Testis (tissue), 3 donors: ENCODE results near the gene BMP5. TPM values are rescaled to one million over a fixed set of nuclear protein-coding genes. Genes with fewer than 3 reads are reported as not detected.

Experiments used
- DNase-seq: peaks from one replicate; pipeline ENCODE4 v3.0.0-alpha.2; 2019
- H3K27ac ChIP-seq, 2 donors: fragments of 200-600 bp; sonication (generic); one replicate each; pipeline ENCODE4 v1.5.1; 2019
- H3K27me3 ChIP-seq: fragments of 200-600 bp; sonication (generic); one replicate; pipeline ENCODE4 v1.5.1; 2019
- H3K36me3 ChIP-seq: fragments of 200-600 bp; sonication (generic); one replicate; pipeline ENCODE4 v1.5.1; 2017; ENCODE audit warnings: low read depth; ENCODE audit errors: missing control alignments
- H3K4me1 ChIP-seq: fragments of 200-600 bp; sonication (generic); one replicate; pipeline ENCODE4 v1.5.1; 2019
- H3K4me3 ChIP-seq, 2 donors: fragments of 200-600 bp; sonication (generic); one replicate each; pipeline ENCODE4 v1.5.1; 2017 to 2019
- H3K9me3 ChIP-seq: fragments of 200-600 bp; sonication (generic); one replicate; pipeline ENCODE4 v1.5.1; 2017
- CTCF ChIP-seq, 3 experiments: fragments of 450-650 bp in 2 of 3; fragments of 200-600 bp in 1 of 3; sonication (generic) in 1 of 3; IDR thresholded peaks; one replicate each; pipeline ENCODE4 v1.5.1; 2016 to 2019; ENCODE audit warnings: antibody characterized with exemption in 3 of 3, mild to moderate bottlenecking in 2 of 3, moderate library complexity in 1 of 3
- POLR2A ChIP-seq: fragments of 450-650 bp; IDR thresholded peaks from one replicate; pipeline ENCODE4 v1.6.1; 2017; ENCODE audit warnings: antibody characterized with exemption, mild to moderate bottlenecking, moderate library complexity
- WGBS, 2 donors: methylation state at CpG; one replicate each; pipeline ENCODE4 v1.1.5; 2018; 5-methylcytosine and 5-hydroxymethylcytosine counted together
- intact Hi-C: fragments of 100-400 bp; cut with DNase I; formaldehyde crosslinking; loops from one replicate; pipeline ENCODE4 v1.15.1; 2023; ENCODE audit warnings: low total_unique reads
- polyA plus RNA-seq: library from polyadenylated mRNA; stranded (reverse); fragments of 350-450 nt; fragmentation: Illumina TruSeq; extraction: RNeasy Lipid Tissue Mini Kit (QIAGEN cat#74804); gene quantifications from one replicate; pipeline ENCODE4 v1.2.3, GENCODE V29; 2014; ENCODE audit warnings: low read depth, low replicate concordance; ENCODE audit not compliant: insufficient read depth
- total RNA-seq, 2 donors: library from RNA; depleted of rRNA; stranded (reverse); fragments of >200 nt; gene quantifications; one replicate each; pipeline ENCODE4 v1.2.3, GENCODE V29; 2016

The BMP5 gene
- total and polyA plus RNA-seq, 3 donors from 2014 or later = 0.06 to 0.12 TPM; not detected in 1

DNA sequence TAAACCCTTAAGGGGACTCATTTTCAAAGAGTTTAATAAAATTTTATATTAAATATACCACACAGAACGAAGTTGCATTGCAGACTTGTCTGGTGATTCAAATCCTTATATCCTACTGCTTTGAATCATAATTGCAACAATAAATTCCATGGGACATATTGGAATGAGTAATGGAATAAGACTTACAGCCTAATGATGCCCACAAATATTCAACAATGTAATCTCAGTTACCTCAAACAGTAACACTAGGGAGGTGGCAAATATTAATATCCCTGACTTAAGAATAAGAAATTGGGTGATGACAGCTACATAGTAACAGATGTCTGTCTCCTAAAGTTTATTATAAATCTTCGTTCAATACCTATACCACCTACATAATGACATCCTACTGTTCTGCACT, 52.6 kb downstream of the BMP5 start:
- DNase-seq = no peak
- H3K9me3 ChIP-seq = no peaks in the 10 kb centered on the region
- intact Hi-C loops = no loop called here
- no peak for TF ChIP-seq CTCF (IDR thresholded peaks at IDR 0.05)
- TF ChIP-seq POLR2A = no peak
- H3K4me1 ChIP-seq = no peaks in the 10 kb centered on the region
- no peaks in the 10 kb centered on the region for H3K27me3 ChIP-seq
- H3K36me3 ChIP-seq = no peaks in the 10 kb centered on the region
- no peak overlapping the region for H3K4me3 ChIP-seq
- 82 to 91% methylated on average over 2 of the region's 2 CpGs for WGBS, 2 donors
- no peak overlapping the region for H3K27ac ChIP-seq

DNA sequence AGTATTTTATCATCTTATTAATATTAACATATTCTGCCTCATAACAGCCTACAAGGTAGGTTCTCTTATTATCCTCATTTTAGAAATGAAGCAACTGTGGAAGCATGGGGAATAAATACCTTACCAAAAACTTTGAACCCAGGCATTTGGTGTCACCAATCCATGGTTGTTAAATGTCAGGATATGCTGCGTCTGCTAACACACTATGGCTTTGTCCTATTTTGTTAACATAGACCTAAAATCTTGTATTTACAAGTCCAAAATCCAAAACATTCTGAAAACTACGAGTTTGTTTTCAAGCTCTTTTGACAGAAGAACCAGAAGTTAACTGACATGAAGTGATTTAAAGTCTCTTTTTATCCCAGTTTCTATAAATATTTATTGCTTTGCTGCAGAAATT, 53.4 kb downstream of the BMP5 start:
- intact Hi-C loops = no loop called here

DNA sequence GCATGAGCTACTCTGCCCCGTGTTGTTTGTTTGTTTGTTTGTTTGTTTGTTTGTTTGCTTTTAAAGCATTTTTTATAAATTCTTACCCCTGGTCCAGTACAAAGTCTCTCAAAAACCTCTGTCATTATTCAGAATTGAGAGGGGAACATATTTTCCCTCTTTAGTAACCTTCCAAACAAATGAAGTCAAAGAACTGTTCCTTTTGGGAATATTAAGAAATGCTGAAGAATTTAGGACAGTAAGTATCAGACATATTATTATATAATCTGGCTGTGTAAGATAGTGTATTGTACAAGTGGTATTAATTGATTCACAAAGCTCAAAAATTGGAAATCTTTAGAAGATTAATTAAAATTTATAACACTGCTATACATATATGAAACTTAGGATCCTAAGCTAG, 54.7 kb downstream of the BMP5 start:
- TF ChIP-seq POLR2A (no peak), CTCF (IDR thresholded peaks at IDR 0.05) (no peak)
- intact Hi-C loops = no loop called here
- no peak for DNase-seq
- H3K4me1 ChIP-seq = no peaks in the 10 kb centered on the region
- no peaks in the 10 kb centered on the region for H3K36me3 ChIP-seq
- no peaks in the 10 kb centered on the region for H3K9me3 ChIP-seq
- no peak overlapping the region for H3K4me3 ChIP-seq
- no peak overlapping the region for H3K27ac ChIP-seq
- no peaks in the 10 kb centered on the region for H3K27me3 ChIP-seq
- WGBS, 2 donors = 78 to 86% methylated on average over 1 of the region's 1 CpG

More for the DNA sequence above, 53.4 kb downstream of the BMP5 start:
- H3K9me3 ChIP-seq = no peaks in the 10 kb centered on the region
- H3K4me1 ChIP-seq = no peaks in the 10 kb centered on the region
- 89 to 90% methylated on average over 2 of the region's 2 CpGs for WGBS, 2 donors
- H3K36me3 ChIP-seq = no peaks in the 10 kb centered on the region
- no peak overlapping the region for H3K27ac ChIP-seq
- DNase-seq = no peak
- no peak overlapping the region for H3K4me3 ChIP-seq
- TF ChIP-seq POLR2A (no peak), CTCF (IDR thresholded peaks at IDR 0.05) (no peak)
- H3K27me3 ChIP-seq = no peaks in the 10 kb centered on the region

DNA sequence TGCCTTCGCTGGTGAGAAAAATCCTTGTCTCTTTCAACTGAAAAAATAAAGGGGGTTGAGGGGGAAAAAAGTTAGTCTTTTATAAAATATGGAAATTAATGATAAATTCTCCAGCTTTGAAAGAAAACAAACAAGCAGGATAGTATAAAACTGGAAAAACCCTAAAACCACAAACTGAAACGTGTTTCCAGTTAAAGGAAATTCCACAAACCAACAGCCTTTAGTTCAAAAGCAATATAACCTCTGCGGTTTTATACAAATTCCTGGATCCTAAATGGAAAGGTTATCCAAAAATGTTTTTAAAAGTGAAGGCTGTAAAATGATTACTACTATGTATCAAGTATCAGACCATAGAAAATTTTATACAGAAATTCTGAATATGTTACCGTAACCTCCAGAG, 55.6 kb downstream of the BMP5 start:
- intact Hi-C loops = no loop called here
- H3K27me3 ChIP-seq = no peaks in the 10 kb centered on the region
- no peak for DNase-seq
- TF ChIP-seq CTCF (IDR thresholded peaks at IDR 0.05) = no peak
- TF ChIP-seq POLR2A = no peak
- no peaks in the 10 kb centered on the region for H3K9me3 ChIP-seq
- WGBS, 2 donors = 88 to 95% methylated on average over 4 of the region's 4 CpGs
- no peaks in the 10 kb centered on the region for H3K4me1 ChIP-seq
- no peak overlapping the region for H3K4me3 ChIP-seq
- H3K36me3 ChIP-seq = no peaks in the 10 kb centered on the region
- H3K27ac ChIP-seq = no peak overlapping the region

- Histone ChIP-seq H3K4me3 (no peak overlapping the region), H3K36me3 (no peaks in the 10 kb centered on the region)
Measured at GRCh38 chr6:55818482-55818881, 56.9 kb downstream of the BMP5 start.

More at GRCh38 chr6:55818482-55818881, 56.9 kb downstream of the BMP5 start:
- no peak overlapping the region for H3K27ac ChIP-seq
- no peak for TF ChIP-seq CTCF (IDR thresholded peaks at IDR 0.05)
- intact Hi-C loops = no loop called here
- 60 to 69% methylated on average over 2 of the region's 2 CpGs for WGBS, 2 donors
- DNase-seq = no peak
- H3K27me3 ChIP-seq = no peaks in the 10 kb centered on the region
- no peaks in the 10 kb centered on the region for H3K9me3 ChIP-seq
- H3K4me1 ChIP-seq = no peaks in the 10 kb centered on the region
